Small intestine (tissue), 7 donors: ENCODE data around the gene OTUD5. TPM values are rescaled to one million over a fixed set of nuclear protein-coding genes. Genes with fewer than 3 reads are reported as not detected.

Experiments
- DNase-seq, 2 donors: peaks; one replicate each; pipeline versions ENCODE4 v3.0.0 to v3.0.0-alpha.2; 2013
- FAIRE-seq: peaks from 2 replicates; lab custom pipeline; 2012; peaks lifted over from hg19 to GRCh38; lab: Jason Lieb, UNC
- H3K27ac ChIP-seq, 3 donors: one replicate each; pipeline ENCODE4 v1.5.1; 2013; ENCODE audit warnings: low read length in 2 of 3, mild to moderate bottlenecking in 2 of 3, control low read depth in 1 of 3, inconsistent platforms in 1 of 3, low read depth in 1 of 3, moderate library complexity in 1 of 3
- H3K27me3 ChIP-seq, 3 donors: one replicate each; pipeline ENCODE4 v1.6.1; 2013; ENCODE audit warnings: low read length in 3 of 3, inconsistent platforms in 1 of 3; ENCODE audit not compliant: control insufficient read depth in 3 of 3, insufficient read depth in 3 of 3
- H3K36me3 ChIP-seq, 3 donors: one replicate each; pipeline ENCODE4 v1.6.1; 2013; ENCODE audit warnings: low read length in 3 of 3, inconsistent platforms in 1 of 3, low read depth in 1 of 3, mild to moderate bottlenecking in 1 of 3, moderate library complexity in 1 of 3; ENCODE audit not compliant: control insufficient read depth in 3 of 3, insufficient read depth in 2 of 3
- H3K4me1 ChIP-seq, 3 donors: one replicate each; pipeline ENCODE4 v1.6.1; 2013; ENCODE audit warnings: low read length in 2 of 3, inconsistent platforms in 1 of 3, low read depth in 1 of 3, mild to moderate bottlenecking in 1 of 3, moderate library complexity in 1 of 3; ENCODE audit not compliant: control insufficient read depth in 3 of 3, insufficient read depth in 2 of 3
- H3K4me3 ChIP-seq, 3 donors: one replicate each; pipeline ENCODE4 v1.5.1; 2013; ENCODE audit warnings: low read length in 3 of 3, control low read depth in 1 of 3, inconsistent platforms in 1 of 3, low read depth in 1 of 3, mild to moderate bottlenecking in 1 of 3, moderate library complexity in 1 of 3
- H3K9me3 ChIP-seq, 2 donors: one replicate each; pipeline ENCODE4 v1.6.1; 2013; ENCODE audit warnings: low read depth in 1 of 2, low read length in 1 of 2; ENCODE audit not compliant: control insufficient read depth in 2 of 2, insufficient read depth in 1 of 2
- WGBS, 3 donors: extraction: QIAGEN DNeasy Blood & Tissue Kit; methylation state at CpG; one replicate each; pipeline ENCODE4 v1.1.7; 2013; 5-methylcytosine and 5-hydroxymethylcytosine counted together
- polyA plus RNA-seq, 4 donors: library from polyadenylated mRNA; stranded (reverse) in 3 of 4; unstranded in 1 of 4; fragments of 200-250 nt in 3 of 4; fragments of 120-200 nt in 1 of 4; gene quantifications; one replicate each; pipeline versions ENCODE4 v1.2.1 to v1.2.3, GENCODE V29; 2013
- donor health status: healthy with polysubstance abuse.
- donor health status: control.
- donor health status: control.
- donor health status: Bipolar disorder and iron deficiency.
- donor health status: healthy.

Gene OTUD5
- polyA plus RNA-seq, 4 donors = 28.3 to 57.5 (median 42.3) TPM

DNA sequence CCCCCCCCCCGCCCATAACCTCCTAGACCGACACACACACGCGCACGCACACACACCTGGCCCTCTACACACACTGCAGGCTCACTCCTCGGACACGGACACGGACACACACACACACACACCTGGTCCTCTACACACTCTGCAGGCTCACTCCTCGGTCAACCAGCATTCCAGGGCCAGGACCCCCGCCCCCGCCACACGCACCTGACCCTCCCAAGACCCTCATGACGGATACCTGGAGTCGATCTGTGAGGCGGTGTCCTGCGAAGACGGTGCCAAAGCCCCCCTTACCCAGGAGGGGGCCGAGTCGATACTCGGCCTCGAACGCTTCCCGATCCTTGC is 39.1 kb downstream of the OTUD5 start:
- FAIRE-seq = no peak
- H3K27ac ChIP-seq = peak overlapping the region; percentile 25 to 82 (median 82)
- WGBS, 3 donors = 5 to 43% (median 13%) methylated on average over 13 to 23 of the region's 23 CpGs
- peaks cover 0 to 12% (median 0%) of the 10 kb centered on the region in 3 donors for H3K4me1 ChIP-seq
- H3K36me3 ChIP-seq = peaks cover 3 to 41% (median 9%) of the 10 kb centered on the region in 3 donors
- peak overlapping the region; percentile 56 to 79 (median 78) for H3K4me3 ChIP-seq
- H3K27me3 ChIP-seq = no peaks in the 10 kb centered on the region
- DNase-seq = no peak
- no peaks in the 10 kb centered on the region for H3K9me3 ChIP-seq

DNA sequence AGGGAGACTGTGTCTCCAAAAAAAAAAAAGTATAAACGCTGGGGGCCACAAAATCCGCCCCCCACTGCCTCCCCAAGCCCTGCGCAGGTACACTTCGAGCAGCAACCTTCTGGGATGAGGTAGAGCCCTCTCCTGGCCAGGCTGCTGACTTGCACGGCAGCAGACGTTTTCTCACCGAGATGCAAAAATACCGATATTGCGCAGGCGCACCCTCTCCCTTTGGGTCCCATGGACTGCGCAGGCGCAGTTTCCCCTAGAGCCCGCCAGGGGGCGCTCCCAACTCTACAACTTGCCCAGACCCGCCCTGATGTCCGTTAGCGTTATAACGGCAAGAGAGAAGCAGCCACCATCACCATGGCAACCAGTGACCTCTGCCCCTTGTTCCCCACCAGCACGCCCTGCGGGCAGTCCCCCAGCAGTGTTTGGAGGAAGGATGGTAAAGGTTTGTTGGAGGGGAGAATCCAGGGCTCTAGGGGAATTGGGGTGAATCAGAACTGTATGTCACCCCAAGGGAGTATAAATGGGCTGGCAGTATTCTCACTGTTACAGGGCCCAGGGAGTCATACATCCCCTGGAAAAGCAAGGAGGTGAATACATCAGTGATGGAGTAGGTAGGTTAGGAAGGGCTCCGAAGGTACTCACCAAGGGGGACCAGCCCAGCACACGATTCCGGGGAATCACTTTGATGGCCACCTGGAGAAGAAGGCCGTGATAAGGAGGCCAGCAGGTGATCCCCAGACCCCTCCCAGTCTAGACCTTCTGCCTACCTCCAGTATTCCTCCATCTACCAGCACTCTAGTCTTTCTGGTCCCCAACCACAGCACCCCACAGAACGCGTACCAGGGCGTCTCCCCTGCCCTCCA is 40.0 kb downstream of the OTUD5 start:
- no peak for FAIRE-seq
- Histone ChIP-seq H3K27me3 (no peaks in the 10 kb centered on the region), H3K4me3 (peak overlapping the region; percentile 56 to 79 (median 78)), H3K27ac (peak overlapping the region in 1 of 3 donors; percentile 82), H3K9me3 (no peaks in the 10 kb centered on the region), H3K4me1 (peaks cover 0 to 18% (median 0%) of the 10 kb centered on the region in 3 donors), H3K36me3 (peaks cover 0 to 34% (median 5%) of the 10 kb centered on the region in 3 donors)
- WGBS, 3 donors = 9 to 38% (median 14%) methylated on average over 24 to 27 of the region's 27 CpGs
- peak; percentile 90 to 91 for DNase-seq

DNA sequence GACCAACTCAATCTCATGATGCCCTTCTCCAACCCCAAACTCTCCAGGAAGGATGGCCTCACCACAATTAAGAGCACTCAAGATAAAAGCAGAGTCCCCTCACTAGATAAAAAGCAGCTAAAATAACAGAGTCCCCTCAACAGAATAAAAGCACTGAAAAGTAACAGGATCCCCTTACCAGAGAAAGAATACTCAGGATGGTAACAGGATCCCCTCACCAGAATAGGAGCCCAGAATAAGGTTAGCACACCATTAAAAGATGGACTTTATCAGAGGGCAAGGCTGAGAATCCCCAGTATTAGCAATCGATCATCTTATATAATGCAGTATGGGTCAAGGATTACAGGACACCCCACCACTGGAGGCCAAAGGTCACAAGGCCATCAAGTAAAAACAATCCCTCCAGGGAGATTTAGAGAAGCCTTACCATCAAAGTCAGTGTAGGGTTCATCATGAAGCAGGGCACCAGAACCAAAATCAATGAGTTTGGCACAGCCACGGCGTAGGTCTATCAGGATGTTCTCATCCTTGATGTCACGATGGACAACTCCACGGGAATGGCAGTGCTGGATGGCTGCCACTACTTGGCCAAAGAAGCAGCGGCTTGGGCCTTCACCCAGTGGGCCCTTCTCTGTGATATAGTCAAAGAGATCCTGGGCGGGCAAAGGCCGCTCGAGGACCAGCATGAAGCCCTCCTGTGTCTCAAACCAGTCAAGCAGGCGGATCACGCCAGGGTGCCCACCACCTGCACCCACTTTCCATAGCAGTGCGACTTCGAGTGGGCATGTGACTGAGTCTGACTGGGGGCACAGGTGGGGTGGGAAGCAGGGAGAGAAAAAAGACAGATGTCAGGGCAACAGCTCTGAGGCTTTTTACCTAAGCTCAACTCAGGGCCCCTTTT is 42.6 kb downstream of the OTUD5 start:
- Histone ChIP-seq H3K4me3 (no peak overlapping the region), H3K36me3 (peaks cover 0 to 23% (median 5%) of the 10 kb centered on the region in 3 donors), H3K9me3 (no peaks in the 10 kb centered on the region), H3K4me1 (peaks cover 0 to 15% (median 0%) of the 10 kb centered on the region in 3 donors), H3K27ac (no peak overlapping the region), H3K27me3 (no peaks in the 10 kb centered on the region)
- DNase-seq (no peak), FAIRE-seq (no peak)
- 88 to 90% (median 88%) methylated on average over 13 of the region's 13 CpGs for WGBS, 3 donors

DNA sequence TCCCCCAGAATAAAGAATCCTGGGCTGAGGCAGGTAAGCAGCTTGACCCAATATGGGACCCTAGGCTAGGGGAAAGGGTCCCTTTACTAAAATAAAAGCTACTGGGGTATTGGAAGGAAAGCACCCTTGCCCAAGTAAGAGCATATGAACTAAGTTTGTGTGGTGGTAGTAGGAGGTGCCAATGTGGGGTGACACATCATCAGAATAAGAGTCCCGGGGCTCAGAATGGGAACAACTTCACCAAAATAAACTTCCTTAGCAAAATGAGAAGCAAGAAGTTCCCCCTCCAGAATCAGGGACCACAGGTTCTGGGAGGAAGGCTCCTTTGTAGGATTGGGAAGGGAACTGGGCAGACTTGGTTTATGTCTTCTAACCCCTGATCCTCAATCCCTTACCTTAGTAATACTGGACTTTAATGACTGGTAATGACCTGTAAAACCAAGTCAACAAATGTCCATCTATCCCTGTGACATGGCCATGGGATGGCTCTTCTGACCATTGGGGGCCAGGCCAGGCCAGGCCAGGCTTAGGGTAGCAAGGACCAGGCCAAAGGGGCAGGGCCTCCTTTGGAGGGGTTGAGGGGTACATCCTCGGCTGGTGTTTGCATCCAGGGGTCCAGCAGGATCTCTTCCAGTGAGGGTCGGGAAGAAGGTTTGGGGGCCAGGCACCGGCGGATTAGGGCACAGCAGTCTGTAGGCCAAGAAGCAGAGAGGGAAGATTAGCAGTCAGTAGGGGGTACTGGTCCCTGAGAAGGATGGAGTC is 43.6 kb downstream of the OTUD5 start:
- Histone ChIP-seq H3K4me1 (peaks cover 0 to 11% (median 0%) of the 10 kb centered on the region in 3 donors), H3K4me3 (no peak overlapping the region), H3K27me3 (no peaks in the 10 kb centered on the region), H3K27ac (peak overlapping the region in 2 of 3 donors; percentile 0 to 58), H3K36me3 (peaks cover 0 to 28% (median 5%) of the 10 kb centered on the region in 3 donors), H3K9me3 (no peaks in the 10 kb centered on the region)
- no peak for DNase-seq
- 84 to 90% (median 89%) methylated on average over 3 to 5 of the region's 5 CpGs for WGBS, 3 donors
- no peak for FAIRE-seq

DNA sequence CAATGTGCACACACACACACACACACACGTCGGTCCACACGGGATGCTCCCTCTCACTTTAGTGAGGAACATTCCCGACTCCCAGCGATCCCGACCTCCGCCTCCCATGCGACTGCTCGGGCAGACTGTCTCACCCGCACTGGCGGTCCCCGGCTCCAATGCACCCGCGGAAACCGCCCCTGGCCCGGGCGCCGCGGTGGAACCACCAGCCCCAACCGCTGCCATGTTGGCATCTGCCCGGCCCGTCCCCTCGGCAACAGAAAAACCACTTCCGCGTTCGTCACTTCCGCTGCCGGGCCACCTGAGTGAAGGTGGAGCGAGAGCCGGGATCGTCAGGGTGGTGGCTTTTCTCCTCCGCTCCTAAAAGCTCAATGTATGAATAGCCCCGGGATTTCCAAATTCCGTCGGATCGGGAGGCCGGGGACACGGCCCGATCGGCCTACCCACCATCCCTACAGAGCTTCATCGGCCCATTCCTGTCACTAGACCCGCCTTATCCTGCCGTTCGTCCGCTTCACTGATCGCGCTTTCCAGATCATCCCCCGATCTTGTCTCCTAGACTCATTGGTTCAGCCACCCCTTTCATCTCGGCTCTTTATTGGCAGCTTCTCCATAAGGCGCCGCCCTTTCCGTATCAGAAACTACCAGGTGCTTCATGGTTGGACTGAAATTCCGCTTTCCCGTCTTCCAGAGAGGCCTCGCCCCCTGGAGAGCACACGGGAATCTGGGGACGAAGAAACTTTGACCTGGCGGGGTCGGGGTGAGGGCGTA is 45.8 kb downstream of the OTUD5 start, which contains the start of gene SLC35A2:
Gene SLC35A2 (minus strand): TSS at position 235 of the 771 bp plus-strand sequence. CDS start 10 bp downstream, at position 225.
- Histone ChIP-seq H3K4me1 (peaks cover 0 to 7% (median 0%) of the 10 kb centered on the region in 3 donors), H3K36me3 (peaks cover 0 to 37% (median 5%) of the 10 kb centered on the region in 3 donors), H3K27me3 (no peaks in the 10 kb centered on the region), H3K9me3 (no peaks in the 10 kb centered on the region), H3K27ac (peak within 1 kb of the TSS; percentile 74 to 99 (median 88)), H3K4me3 (peak within 1 kb of the TSS; percentile 43 to 91 (median 75))
- WGBS, 3 donors = 0 to 36% (median 15%) methylated on average over 35 to 60 of the region's 60 CpGs
- FAIRE-seq (peak; percentile 85), DNase-seq (peak; percentile 89 to 92)

DNA sequence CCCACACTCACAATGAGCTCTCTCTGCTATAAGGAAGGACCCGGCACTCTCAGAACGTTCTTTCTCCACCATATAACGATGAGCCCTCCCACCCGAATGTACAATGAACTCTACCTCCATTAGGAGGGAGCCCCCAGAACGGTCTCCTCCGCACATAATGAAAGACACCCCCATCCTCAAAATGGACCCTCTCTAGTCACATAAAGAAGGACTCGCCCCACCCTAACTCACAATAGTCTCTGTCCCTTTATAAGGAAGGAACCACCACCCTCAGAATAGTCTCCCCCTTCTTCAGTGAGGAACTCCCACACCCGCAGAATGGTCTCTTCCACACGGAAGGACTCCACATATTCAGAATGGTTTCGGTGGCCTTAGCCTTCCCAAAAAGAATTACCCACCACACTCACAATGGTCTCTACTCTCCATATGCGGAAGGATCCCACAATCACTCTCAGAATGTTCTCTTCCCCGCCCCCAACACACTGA is 46.4 kb downstream of the OTUD5 start:
- Histone ChIP-seq H3K4me1 (peaks cover 0 to 7% (median 0%) of the 10 kb centered on the region in 3 donors), H3K9me3 (no peaks in the 10 kb centered on the region), H3K4me3 (peak overlapping the region; percentile 43 to 91 (median 75)), H3K27ac (peak overlapping the region; percentile 66 to 99 (median 88)), H3K36me3 (peaks cover 0 to 40% (median 5%) of the 10 kb centered on the region in 3 donors), H3K27me3 (no peaks in the 10 kb centered on the region)
- DNase-seq (no peak), FAIRE-seq (no peak)
- WGBS, 3 donors = 1 to 34% (median 7%) methylated on average over 12 of the region's 12 CpGs

DNA sequence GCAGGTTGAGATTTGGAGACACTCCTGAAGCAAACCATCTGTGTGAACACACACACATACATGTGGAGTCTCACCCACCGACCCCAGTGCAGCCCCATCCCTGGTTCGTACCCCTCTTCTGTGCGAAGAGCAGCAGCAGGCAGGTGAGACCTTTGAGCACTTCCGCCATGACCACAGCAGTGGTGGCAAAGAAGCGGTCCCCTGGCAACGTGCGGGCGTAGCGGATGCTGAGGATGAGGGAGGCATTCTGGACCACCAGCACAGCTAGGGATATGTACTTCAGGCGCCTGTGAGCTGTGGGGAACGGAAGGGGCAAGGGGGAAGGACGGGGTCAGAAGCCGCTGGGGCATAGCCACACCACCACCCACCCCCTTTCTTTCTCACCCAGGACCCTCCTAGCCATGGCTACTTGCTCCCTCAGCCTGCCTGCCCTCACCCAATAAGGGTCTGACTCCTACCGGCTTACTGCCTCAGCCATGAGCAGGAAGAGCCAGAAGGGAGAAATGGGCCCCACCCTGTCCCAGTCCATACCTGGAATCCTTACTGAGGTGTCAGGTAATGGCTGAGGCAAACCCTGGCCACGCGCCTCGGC is 47.6 kb downstream of the OTUD5 start:
- H3K4me3 ChIP-seq = no peak overlapping the region
- no peak overlapping the region for H3K27ac ChIP-seq
- WGBS, 3 donors = 91 to 96% (median 92%) methylated on average over 13 to 17 of the region's 17 CpGs
- H3K4me1 ChIP-seq = peaks cover 0 to 7% (median 0%) of the 10 kb centered on the region in 3 donors
- H3K36me3 ChIP-seq = peaks cover 0 to 39% (median 5%) of the 10 kb centered on the region in 3 donors
- DNase-seq (no peak), FAIRE-seq (no peak)
- H3K9me3 ChIP-seq = no peaks in the 10 kb centered on the region
- no peaks in the 10 kb centered on the region for H3K27me3 ChIP-seq
